Trophoblast cell (in vitro differentiated cells and primary cell): ENCODE results near the gene COPE.

Experiments
- DNase-seq, 2 donors: peaks; one replicate each; pipeline ENCODE4 v3.0.0-alpha.2; 2016
- H2AFZ ChIP-seq: 2 replicates; pipeline ENCODE4 v1.6.1; 2013; ENCODE audit warnings: low read length, moderate library complexity, mild to moderate bottlenecking; ENCODE audit not compliant: insufficient read depth, poor library complexity
- H2AK5ac ChIP-seq: 2 replicates; pipeline ENCODE4 v1.6.1; 2013; ENCODE audit warnings: mild to moderate bottlenecking, low read length
- H2BK120ac ChIP-seq: 2 replicates; pipeline ENCODE4 v1.6.1; 2013; ENCODE audit warnings: low read length, mild to moderate bottlenecking, moderate library complexity; ENCODE audit not compliant: insufficient read depth, poor library complexity
- H2BK12ac ChIP-seq: 2 replicates; pipeline ENCODE4 v1.6.1; 2013; ENCODE audit warnings: mild to moderate bottlenecking, low read length, moderate library complexity
- H2BK5ac ChIP-seq: 2 replicates; pipeline ENCODE4 v1.6.1; 2013; ENCODE audit warnings: low read length, low read depth, moderate library complexity, mild to moderate bottlenecking; ENCODE audit not compliant: poor library complexity
- H3K14ac ChIP-seq: 2 replicates; pipeline ENCODE4 v1.6.1; 2013; ENCODE audit warnings: mild to moderate bottlenecking, low read length
- H3K18ac ChIP-seq: 2 replicates; pipeline ENCODE4 v1.6.1; 2013; ENCODE audit warnings: mild to moderate bottlenecking, low read length
- H3K23ac ChIP-seq: 2 replicates; pipeline ENCODE4 v1.6.1; 2013; ENCODE audit warnings: low read length
- H3K27ac ChIP-seq: 2 replicates; pipeline ENCODE4 v1.5.1; 2013; ENCODE audit warnings: low read depth, mild to moderate bottlenecking, inconsistent platforms, low read length, moderate library complexity
- H3K27me3 ChIP-seq: 2 replicates; pipeline ENCODE4 v1.6.1; 2013; ENCODE audit warnings: inconsistent platforms, mild to moderate bottlenecking, low read length, moderate library complexity; ENCODE audit not compliant: insufficient read depth
- H3K36me3 ChIP-seq, 2 experiments: 1 replicate in 1 of 2; 2 replicates in 1 of 2; pipeline ENCODE4 v1.6.1; 2013; ENCODE audit warnings: low read length in 2 of 2, mild to moderate bottlenecking in 2 of 2, moderate library complexity in 1 of 2; ENCODE audit not compliant: insufficient read depth in 2 of 2, control insufficient read depth in 1 of 2
- H3K4ac ChIP-seq: 2 replicates; pipeline ENCODE4 v1.6.1; 2013; ENCODE audit warnings: low read depth, mild to moderate bottlenecking, low read length, moderate library complexity
- H3K4me1 ChIP-seq, 2 experiments: 1 replicate in 1 of 2; 2 replicates in 1 of 2; pipeline ENCODE4 v1.6.1; 2013; ENCODE audit warnings: low read length in 2 of 2, mild to moderate bottlenecking in 2 of 2, moderate library complexity in 1 of 2; ENCODE audit not compliant: insufficient read depth in 2 of 2, control insufficient read depth in 1 of 2
- H3K4me2 ChIP-seq: 2 replicates; pipeline ENCODE4 v1.6.1; 2013; ENCODE audit warnings: inconsistent platforms, mild to moderate bottlenecking, low read length, moderate library complexity
- H3K4me3 ChIP-seq: 2 replicates; pipeline ENCODE4 v1.5.1; 2013; ENCODE audit warnings: mild to moderate bottlenecking, low read depth, low read length, inconsistent platforms
- H3K79me1 ChIP-seq: one replicate; pipeline ENCODE4 v1.6.1; 2013; ENCODE audit warnings: low read length
- H3K79me2 ChIP-seq: 2 replicates; pipeline ENCODE4 v1.6.1; 2013; ENCODE audit warnings: low read length, mild to moderate bottlenecking; ENCODE audit not compliant: control insufficient read depth, insufficient read depth, poor library complexity
- H3K9ac ChIP-seq: 2 replicates; pipeline ENCODE4 v1.6.1; 2013; ENCODE audit warnings: mild to moderate bottlenecking, low read length
- H3K9me3 ChIP-seq: 2 replicates; pipeline ENCODE4 v1.6.1; 2013; ENCODE audit warnings: low read depth, mild to moderate bottlenecking, control low read depth, inconsistent platforms, low read length; ENCODE audit not compliant: insufficient read depth
- H4K12ac ChIP-seq: 2 replicates; pipeline ENCODE4 v1.6.1; 2013; ENCODE audit warnings: low read depth, mild to moderate bottlenecking, low read length, moderate library complexity
- H4K8ac ChIP-seq: 2 replicates; pipeline ENCODE4 v1.6.1; 2013; ENCODE audit warnings: low read depth, mild to moderate bottlenecking, low read length, moderate library complexity
- H4K91ac ChIP-seq: one replicate; pipeline ENCODE4 v1.6.1; 2013; ENCODE audit warnings: low read depth, mild to moderate bottlenecking, low read length, moderate library complexity
- WGBS: extraction: QIAGEN DNeasy Blood & Tissue Kit; methylation state at CpG from one replicate; pipeline ENCODE4 v1.1.7; 2013; ENCODE audit warnings: missing lambda C conversion rate; ENCODE audit not compliant: insufficient read length, insufficient coverage; ENCODE audit errors: extremely low coverage; 5-methylcytosine and 5-hydroxymethylcytosine counted together

COPE gene

DNA sequence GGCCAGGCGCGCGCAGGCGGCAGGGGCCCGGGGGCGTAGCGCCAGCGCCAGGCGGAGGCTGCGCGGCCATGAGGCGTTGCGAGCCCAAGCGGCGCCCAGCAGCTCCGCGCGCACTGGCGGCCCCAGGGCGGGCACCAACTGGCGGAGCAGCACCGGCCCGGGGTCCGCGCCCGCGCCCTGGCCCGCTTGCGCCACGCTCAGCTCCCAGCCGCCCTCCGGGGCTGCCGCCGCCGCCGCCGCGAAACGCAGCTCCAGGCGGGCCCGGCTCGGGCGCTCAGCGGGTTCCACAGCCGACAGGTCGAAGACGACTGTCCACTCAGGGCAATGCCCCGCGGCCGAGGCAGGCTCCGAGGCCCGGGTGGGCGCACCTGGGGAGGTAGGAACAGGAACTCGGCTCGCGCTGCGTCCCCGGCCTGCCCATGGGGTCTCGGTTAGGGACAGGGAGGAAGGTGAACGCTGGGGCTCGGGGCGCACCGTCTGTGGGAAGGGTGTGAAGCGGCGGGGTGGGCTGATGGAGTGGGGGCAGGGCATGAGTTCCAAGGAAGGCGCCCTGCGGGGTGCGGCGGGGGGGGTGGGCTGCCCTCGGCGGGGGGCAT, 50.1 kb downstream of the COPE start:
- DNase-seq = peak in 1 of 2 donors; percentile 25
- no peak overlapping the region for H2BK12ac ChIP-seq
- H3K27me3 ChIP-seq = no peaks in the 10 kb centered on the region
- no peak overlapping the region for H4K8ac ChIP-seq
- WGBS = no CpG with 5 or more reads among the region's 71 CpGs
- H3K4me3 ChIP-seq = no peak overlapping the region
- H3K14ac ChIP-seq = no peak overlapping the region
- H3K27ac ChIP-seq = no peak overlapping the region
- H3K23ac ChIP-seq = no peak overlapping the region
- peaks cover 42 to 47% of the 10 kb centered on the region in 2 experiments for H3K36me3 ChIP-seq
- H4K91ac ChIP-seq = no peak overlapping the region
- H2BK5ac ChIP-seq = no peak overlapping the region
- no peak overlapping the region for H3K9ac ChIP-seq
- no peak overlapping the region for H3K18ac ChIP-seq
- no peak overlapping the region for H2BK120ac ChIP-seq
- H2AK5ac ChIP-seq = no peak overlapping the region
- H3K4me2 ChIP-seq = no peak overlapping the region
- no peak overlapping the region for H4K12ac ChIP-seq
- H3K4me1 ChIP-seq = no peaks in the 10 kb centered on the region
- no peaks in the 10 kb centered on the region for H3K79me2 ChIP-seq
- H2AFZ ChIP-seq = no peak overlapping the region
- H3K79me1 ChIP-seq = no peaks in the 10 kb centered on the region
- no peak overlapping the region for H3K4ac ChIP-seq
- peaks cover 2% of the 10 kb centered on the region for H3K9me3 ChIP-seq

GRCh38 chr19:18868380-18869022, 50.7 kb downstream of the COPE start:
- H2AK5ac ChIP-seq = no peak overlapping the region
- peaks cover 2% of the 10 kb centered on the region for H3K9me3 ChIP-seq
- no peak overlapping the region for H3K14ac ChIP-seq
- DNase-seq = peak in 1 of 2 donors; percentile 26
- no peak overlapping the region for H3K4me3 ChIP-seq
- H2BK5ac ChIP-seq = peak overlapping the region; percentile 15
- no peak overlapping the region for H3K23ac ChIP-seq
- H2AFZ ChIP-seq = no peak overlapping the region
- peak overlapping the region; percentile 7 for H4K12ac ChIP-seq
- H4K8ac ChIP-seq = no peak overlapping the region
- no peaks in the 10 kb centered on the region for H3K27me3 ChIP-seq
- no CpG with 5 or more reads among the region's 77 CpGs for WGBS
- no peaks in the 10 kb centered on the region for H3K4me1 ChIP-seq
- no peak overlapping the region for H3K18ac ChIP-seq
- H3K27ac ChIP-seq = no peak overlapping the region
- H2BK12ac ChIP-seq = no peak overlapping the region
- peaks cover 49 to 53% of the 10 kb centered on the region in 2 experiments for H3K36me3 ChIP-seq
- H3K79me1 ChIP-seq = no peaks in the 10 kb centered on the region
- no peak overlapping the region for H3K4me2 ChIP-seq
- H3K9ac ChIP-seq = no peak overlapping the region
- no peak overlapping the region for H2BK120ac ChIP-seq
- no peak overlapping the region for H3K4ac ChIP-seq
- no peaks in the 10 kb centered on the region for H3K79me2 ChIP-seq
- H4K91ac ChIP-seq = no peak overlapping the region

DNA sequence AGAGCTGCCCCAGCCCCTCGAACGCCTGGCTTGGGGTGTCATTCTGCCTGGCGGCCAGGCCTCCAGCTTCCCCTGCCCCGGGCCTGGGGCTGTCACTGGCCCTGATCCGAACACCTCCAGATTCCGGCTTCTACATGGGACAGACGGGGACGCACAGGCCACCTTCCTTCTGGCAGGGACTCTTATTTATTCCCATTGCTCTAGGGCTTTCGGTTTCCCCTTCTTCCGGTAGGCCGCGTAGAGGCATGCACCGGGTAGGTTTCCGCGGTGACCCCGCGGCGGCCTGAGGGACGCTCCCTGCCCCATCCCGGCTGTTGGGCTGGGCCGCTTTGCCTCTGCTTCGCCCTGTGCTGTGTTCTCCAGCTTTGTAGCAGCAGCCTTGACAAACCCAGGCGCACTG, 51.4 kb downstream of the COPE start:
- no peak overlapping the region for H4K91ac ChIP-seq
- H3K36me3 ChIP-seq = peaks cover 56 to 61% of the 10 kb centered on the region in 2 experiments
- no peaks in the 10 kb centered on the region for H3K4me1 ChIP-seq
- H3K9ac ChIP-seq = no peak overlapping the region
- no peak overlapping the region for H3K14ac ChIP-seq
- no peak overlapping the region for H4K8ac ChIP-seq
- peak overlapping the region; percentile 50 for H3K18ac ChIP-seq
- H3K79me2 ChIP-seq = no peaks in the 10 kb centered on the region
- no peak overlapping the region for H2BK12ac ChIP-seq
- no peak overlapping the region for H3K4me3 ChIP-seq
- no peak overlapping the region for H2AFZ ChIP-seq
- no peaks in the 10 kb centered on the region for H3K27me3 ChIP-seq
- no CpG with 5 or more reads among the region's 23 CpGs for WGBS
- H3K79me1 ChIP-seq = no peaks in the 10 kb centered on the region
- DNase-seq = no peak
- no peak overlapping the region for H3K4ac ChIP-seq
- no peak overlapping the region for H3K4me2 ChIP-seq
- H3K23ac ChIP-seq = no peak overlapping the region
- H2AK5ac ChIP-seq = no peak overlapping the region
- H3K27ac ChIP-seq = no peak overlapping the region
- no peak overlapping the region for H4K12ac ChIP-seq
- no peak overlapping the region for H2BK5ac ChIP-seq
- no peak overlapping the region for H2BK120ac ChIP-seq
- peaks cover 5% of the 10 kb centered on the region for H3K9me3 ChIP-seq

GRCh38 chr19:18867199-18867598, 52.0 kb downstream of the COPE start:
- H3K36me3 ChIP-seq = peaks cover 61 to 65% of the 10 kb centered on the region in 2 experiments
- H4K91ac ChIP-seq = no peak overlapping the region
- H2BK12ac ChIP-seq = no peak overlapping the region
- no peak overlapping the region for H3K4me2 ChIP-seq
- no peaks in the 10 kb centered on the region for H3K79me2 ChIP-seq
- WGBS = no CpG with 5 or more reads among the region's 23 CpGs
- H3K14ac ChIP-seq = no peak overlapping the region
- peak overlapping the region; percentile 50 for H3K18ac ChIP-seq
- H2BK120ac ChIP-seq = no peak overlapping the region
- DNase-seq = no peak
- no peaks in the 10 kb centered on the region for H3K27me3 ChIP-seq
- H2AK5ac ChIP-seq = no peak overlapping the region
- no peaks in the 10 kb centered on the region for H3K4me1 ChIP-seq
- peaks cover 5% of the 10 kb centered on the region for H3K9me3 ChIP-seq
- H3K4ac ChIP-seq = no peak overlapping the region
- no peak overlapping the region for H3K23ac ChIP-seq
- H4K8ac ChIP-seq = no peak overlapping the region
- no peaks in the 10 kb centered on the region for H3K79me1 ChIP-seq
- no peak overlapping the region for H2BK5ac ChIP-seq
- no peak overlapping the region for H3K9ac ChIP-seq
- H2AFZ ChIP-seq = no peak overlapping the region
- H4K12ac ChIP-seq = no peak overlapping the region
- no peak overlapping the region for H3K4me3 ChIP-seq
- no peak overlapping the region for H3K27ac ChIP-seq
